GM12878 (cell line): ENCODE measurements around the gene KRTAP9-9.
"Not testable (repeated sequence)": the region's sequence is repeated elsewhere in the genome, so short reads cannot be mapped to it uniquely, and the experiment has no call there.

ENCODE experiments used
- FOXM1 ChIP-seq: IDR thresholded peaks from 2 replicates; pipeline ENCODE4 v1.6.1; 2012; ENCODE audit warnings: low read depth, mild to moderate bottlenecking, inconsistent platforms, low read length, moderate library complexity
- SREBF2 ChIP-seq: IDR thresholded peaks from 2 replicates; pipeline ENCODE4 v1.6.1; 2012; ENCODE audit warnings: mild to moderate bottlenecking, low read length

DNA sequence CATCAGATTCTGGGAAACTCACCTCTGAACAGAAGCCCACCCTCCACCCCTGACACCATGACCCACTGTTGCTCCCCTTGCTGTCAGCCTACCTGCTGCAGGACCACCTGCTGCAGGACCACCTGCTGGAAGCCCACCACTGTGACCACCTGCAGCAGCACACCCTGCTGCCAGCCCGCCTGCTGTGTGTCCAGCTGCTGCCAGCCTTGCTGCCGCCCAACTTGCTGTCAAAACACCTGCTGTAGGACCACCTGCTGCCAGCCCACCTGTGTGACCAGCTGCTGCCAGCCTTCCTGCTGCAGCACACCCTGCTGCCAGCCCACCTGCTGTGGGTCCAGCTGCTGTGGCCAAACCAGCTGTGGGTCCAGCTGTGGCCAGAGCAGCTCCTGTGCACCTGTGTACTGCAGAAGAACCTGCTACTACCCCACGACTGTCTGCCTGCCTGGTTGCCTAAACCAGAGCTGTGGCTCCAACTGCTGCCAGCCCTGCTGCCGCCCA is 28.5 kb upstream of the KRTAP9-9 start, which contains the start of gene KRTAP9-2:
- not testable (repeated sequence) for TF ChIP-seq FOXM1, SREBF2
